ENCODE data around the gene FAM107B.

FAM107B gene

GRCh38 chr10:14518149-14518548, 256.5 kb downstream of the FAM107B start:
- Mint-ChIP-seq H3K27ac (no peak overlapping the region), H3K9me3 (peaks cover 2% of the 10 kb centered on the region), H3K4me3 (no peak overlapping the region), H3K27me3 (ENCODE audit: low read depth) (no peaks in the 10 kb centered on the region), H3K4me1 (no peaks in the 10 kb centered on the region), H3K36me3 (ENCODE audit: low read depth) (peaks cover 45% of the 10 kb centered on the region)
- TF ChIP-seq CTCF (IDR thresholded peaks at IDR 0.05; ENCODE audit: unreplicated experiment in 3 of 3), result no peak

GRCh38 chr10:14513123-14513522, 261.6 kb downstream of the FAM107B start:
- no peak for TF ChIP-seq CTCF (IDR thresholded peaks at IDR 0.05; ENCODE audit: unreplicated experiment in 3 of 3)
- H3K36me3 Mint-ChIP-seq (ENCODE audit: low read depth), result peaks cover 58% of the 10 kb centered on the region
- H3K27me3 Mint-ChIP-seq (ENCODE audit: low read depth), result no peaks in the 10 kb centered on the region
- peaks cover 27% of the 10 kb centered on the region for H3K9me3 Mint-ChIP-seq
- H3K4me1 Mint-ChIP-seq, result no peaks in the 10 kb centered on the region
- no peak overlapping the region for H3K4me3 Mint-ChIP-seq
- H3K27ac Mint-ChIP-seq, result no peak overlapping the region

GRCh38 chr10:14510346-14510745, 264.4 kb downstream of the FAM107B start:
- Mint-ChIP-seq H3K27ac (no peak overlapping the region), H3K36me3 (ENCODE audit: low read depth) (peaks cover 53% of the 10 kb centered on the region), H3K9me3 (peaks cover 27% of the 10 kb centered on the region), H3K4me3 (no peak overlapping the region), H3K27me3 (ENCODE audit: low read depth) (no peaks in the 10 kb centered on the region), H3K4me1 (peaks cover 15% of the 10 kb centered on the region)
- TF ChIP-seq CTCF (IDR thresholded peaks at IDR 0.05; ENCODE audit: unreplicated experiment in 3 of 3), result no peak

- Mint-ChIP-seq H3K27ac (peak overlapping the region; percentile 44 to 76 (median 67)), H3K36me3 (ENCODE audit: low read depth) (peaks cover 53% of the 10 kb centered on the region), H3K27me3 (ENCODE audit: low read depth) (no peaks in the 10 kb centered on the region), H3K9me3 (peaks cover 27% of the 10 kb centered on the region), H3K4me3 (no peak overlapping the region), H3K4me1 (peaks cover 15% of the 10 kb centered on the region)
- no peak for TF ChIP-seq CTCF (IDR thresholded peaks at IDR 0.05; ENCODE audit: unreplicated experiment in 3 of 3)
Measured at GRCh38 chr10:14508725-14509124, 266.0 kb downstream of the FAM107B start.

GRCh38 chr10:14507781-14508180, 266.9 kb downstream of the FAM107B start:
- H3K4me1 Mint-ChIP-seq, result peaks cover 20% of the 10 kb centered on the region
- H3K9me3 Mint-ChIP-seq, result peaks cover 22% of the 10 kb centered on the region
- no peak overlapping the region for H3K4me3 Mint-ChIP-seq
- peak overlapping the region; percentile 5 to 69 (median 25) for H3K27ac Mint-ChIP-seq
- H3K36me3 Mint-ChIP-seq (ENCODE audit: low read depth), result peaks cover 48% of the 10 kb centered on the region
- no peaks in the 10 kb centered on the region for H3K27me3 Mint-ChIP-seq (ENCODE audit: low read depth)
- no peak for TF ChIP-seq CTCF (IDR thresholded peaks at IDR 0.05; ENCODE audit: unreplicated experiment in 3 of 3)

- Mint-ChIP-seq H3K4me1 (peaks cover 25% of the 10 kb centered on the region), H3K9me3 (peaks cover 19% of the 10 kb centered on the region), H3K4me3 (no peak overlapping the region), H3K27me3 (ENCODE audit: low read depth) (no peaks in the 10 kb centered on the region), H3K36me3 (ENCODE audit: low read depth) (peaks cover 42% of the 10 kb centered on the region), H3K27ac (peak overlapping the region in 1 of 3 experiments; percentile 69)
- TF ChIP-seq CTCF (IDR thresholded peaks at IDR 0.05; ENCODE audit: unreplicated experiment in 3 of 3), result no peak
Measured at GRCh38 chr10:14507176-14507575, 267.5 kb downstream of the FAM107B start.

Measured in nephron (organoid).